Activated T-cell treated with anti-CD3 and anti-CD28 coated beads for 24 hours (primary cell): ENCODE data around the gene SRP68.
A peak's percentile ranks its signal among the peaks of the same experiment; 100 is the strongest.

ENCODE experiments used
- DNase-seq: peaks from one replicate; pipeline ENCODE4 v3.0.0-alpha.2; 2020; ENCODE audit warnings: low read depth

SRP68 gene

DNA sequence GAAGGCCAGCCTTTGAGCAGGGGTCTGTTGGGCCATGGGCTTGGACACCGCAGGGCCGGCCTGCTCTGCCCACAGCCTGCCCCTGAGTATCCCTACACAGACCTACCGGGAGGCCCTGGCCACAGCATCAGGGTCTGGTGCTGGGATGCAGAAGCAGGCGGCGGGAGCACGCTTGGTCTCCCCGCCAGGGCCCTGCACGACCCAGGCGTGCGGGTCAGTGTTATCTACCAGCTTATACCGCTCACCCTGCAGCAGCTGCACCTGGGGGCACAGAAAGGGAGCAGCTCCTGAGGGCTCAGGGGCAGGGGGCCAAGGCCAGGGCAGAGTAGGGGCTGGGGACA is 54.0 kb downstream of the SRP68 start:
- DNase-seq: no peak

DNA sequence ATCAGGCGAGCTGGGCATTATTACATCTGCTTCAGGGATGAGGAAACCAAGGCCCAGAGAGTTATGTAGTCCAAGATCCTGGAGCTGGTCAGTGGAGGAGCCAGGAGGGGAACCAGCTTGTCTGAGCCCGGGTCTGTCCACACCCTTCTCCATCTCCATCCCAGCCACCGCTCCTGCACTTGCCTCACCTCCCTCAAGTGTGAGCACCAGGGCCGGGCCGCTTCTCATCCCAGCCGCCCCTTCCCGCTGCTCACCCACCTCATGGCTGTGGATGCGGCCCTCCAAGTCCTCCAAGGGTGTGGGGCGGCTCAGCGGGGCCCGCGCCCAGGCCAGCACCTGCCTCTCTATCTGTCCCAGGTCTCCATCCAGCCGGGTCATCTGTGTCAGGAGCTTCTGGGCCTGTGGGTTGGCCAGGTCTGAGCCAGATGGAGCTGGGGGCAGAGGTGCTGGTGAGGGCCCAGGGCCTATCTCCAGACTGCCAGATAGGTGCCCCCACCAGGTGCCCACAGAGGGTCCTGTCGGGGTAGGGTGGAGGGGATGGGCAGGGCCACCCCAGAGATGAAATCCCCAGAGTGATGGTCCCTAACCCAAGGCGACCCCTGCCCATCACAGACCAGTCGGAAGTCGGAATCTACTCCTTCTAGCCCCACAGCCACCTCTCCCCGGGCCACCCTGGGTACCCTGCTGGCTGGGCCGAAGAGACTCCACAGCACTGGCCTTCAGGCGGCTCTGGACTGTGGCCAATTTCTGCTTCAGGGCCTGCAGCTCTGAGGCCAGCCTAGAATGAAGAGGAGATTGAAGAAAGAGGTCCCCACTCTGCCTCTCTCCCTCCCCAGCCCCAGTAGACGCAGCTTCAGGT is 54.6 kb downstream of the SRP68 start:
- DNase-seq: no peak

DNA sequence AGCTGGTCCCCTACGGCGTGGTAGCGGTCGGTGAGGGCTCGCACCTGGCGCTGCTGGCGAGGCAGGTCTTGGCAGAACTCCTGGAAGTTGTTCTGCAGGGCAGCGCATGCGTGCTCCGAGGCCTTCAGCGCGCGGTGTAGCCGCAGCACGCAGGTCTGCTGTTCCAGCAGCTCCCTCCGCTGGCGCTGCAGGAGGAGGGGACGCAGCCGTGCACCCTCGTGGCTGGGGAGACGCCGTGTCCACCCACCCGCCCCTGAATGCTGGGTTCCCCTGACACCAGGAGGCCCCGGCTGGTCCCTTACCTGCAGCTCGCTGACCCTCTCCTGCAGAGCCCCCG is 57.4 kb downstream of the SRP68 start:
- no peak for DNase-seq

DNA sequence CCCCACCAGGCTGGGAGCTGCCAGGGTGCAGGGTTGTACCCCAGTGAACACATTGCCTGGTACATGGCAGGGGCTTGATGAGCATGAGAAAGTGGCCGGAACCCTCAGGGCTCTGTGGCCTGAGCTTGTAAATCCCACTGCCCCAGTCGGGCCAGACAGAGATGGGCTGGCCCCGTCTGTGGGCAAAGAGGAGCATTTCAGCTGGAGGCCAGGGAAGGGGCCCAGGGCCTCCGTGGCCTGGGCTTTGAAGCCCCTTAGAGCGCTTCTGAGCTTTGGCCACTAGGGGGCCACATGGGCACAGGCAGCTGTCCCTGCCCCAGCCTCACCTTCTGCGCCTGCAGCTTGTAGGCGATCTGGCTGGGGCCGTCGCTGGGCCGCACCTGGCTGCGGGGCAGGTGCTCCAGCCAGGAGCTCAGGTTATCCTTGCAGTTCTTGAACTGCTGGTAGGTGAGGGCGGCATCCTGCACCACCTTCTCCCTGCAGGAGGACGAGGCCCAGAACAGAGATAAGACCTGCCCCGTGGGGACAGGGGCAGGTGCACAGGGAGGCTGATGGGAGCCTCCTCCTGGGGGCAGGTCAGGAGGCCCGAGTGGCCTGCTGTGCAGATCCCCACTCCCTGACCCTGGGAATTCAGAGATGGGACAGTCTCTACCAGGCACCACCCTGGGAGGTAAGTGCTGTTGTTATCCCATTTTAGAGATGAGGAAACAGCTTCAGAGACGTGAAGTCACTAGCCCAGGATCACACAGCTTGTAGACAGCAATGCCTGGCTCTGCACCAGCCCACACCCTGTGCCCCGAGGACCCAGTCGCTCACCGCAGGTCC is 58.0 kb downstream of the SRP68 start:
- peak; percentile 71 for DNase-seq

DNA sequence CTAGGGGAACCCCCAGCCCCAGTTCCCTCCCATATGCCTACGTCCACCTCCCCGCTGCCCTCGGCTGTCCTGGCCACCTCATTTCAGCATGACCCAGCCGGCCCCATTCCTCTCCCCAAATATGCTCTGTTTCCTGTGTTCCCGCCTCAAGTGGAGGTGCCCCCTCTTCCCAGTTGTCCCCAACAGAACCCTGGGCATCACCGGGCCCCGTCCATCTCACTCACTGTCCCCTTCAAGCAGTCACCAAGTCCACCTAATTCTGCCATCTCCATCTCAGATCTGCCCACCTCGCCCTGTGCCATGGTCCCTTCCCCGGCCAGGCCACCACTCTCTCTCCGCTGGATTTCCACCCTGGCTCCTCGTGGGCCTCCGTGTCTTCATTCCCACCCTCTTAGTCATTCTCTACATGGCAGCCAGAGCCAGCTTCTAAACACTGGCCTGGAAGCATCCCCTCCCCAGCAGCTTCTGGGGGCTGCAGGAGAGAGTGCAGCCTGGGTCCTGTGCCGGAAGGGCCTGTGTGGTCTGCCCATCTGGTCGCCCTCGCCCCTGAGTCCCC is 58.9 kb downstream of the SRP68 start:
- no peak for DNase-seq

DNA sequence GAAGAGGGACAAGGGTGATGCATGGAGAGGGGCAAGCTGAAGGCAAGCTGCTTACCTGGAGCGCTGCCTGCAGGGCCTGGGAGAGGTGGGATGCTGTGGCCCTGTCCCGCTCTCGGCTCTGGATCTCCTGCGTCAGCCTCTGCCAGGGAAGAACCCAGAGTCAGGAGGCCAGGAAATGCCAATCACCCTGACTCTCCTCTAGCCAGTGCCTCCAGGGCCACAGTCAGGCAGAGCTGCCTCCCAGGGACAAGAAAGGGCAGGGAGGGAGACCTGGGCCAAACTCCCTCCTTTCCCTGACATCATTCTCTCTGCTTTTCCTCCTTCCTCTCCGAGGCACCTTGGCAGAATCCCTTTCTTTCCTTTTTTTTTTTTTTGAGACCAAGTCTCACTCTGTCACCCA is 60.4 kb downstream of the SRP68 start:
- DNase-seq: no peak

DNA sequence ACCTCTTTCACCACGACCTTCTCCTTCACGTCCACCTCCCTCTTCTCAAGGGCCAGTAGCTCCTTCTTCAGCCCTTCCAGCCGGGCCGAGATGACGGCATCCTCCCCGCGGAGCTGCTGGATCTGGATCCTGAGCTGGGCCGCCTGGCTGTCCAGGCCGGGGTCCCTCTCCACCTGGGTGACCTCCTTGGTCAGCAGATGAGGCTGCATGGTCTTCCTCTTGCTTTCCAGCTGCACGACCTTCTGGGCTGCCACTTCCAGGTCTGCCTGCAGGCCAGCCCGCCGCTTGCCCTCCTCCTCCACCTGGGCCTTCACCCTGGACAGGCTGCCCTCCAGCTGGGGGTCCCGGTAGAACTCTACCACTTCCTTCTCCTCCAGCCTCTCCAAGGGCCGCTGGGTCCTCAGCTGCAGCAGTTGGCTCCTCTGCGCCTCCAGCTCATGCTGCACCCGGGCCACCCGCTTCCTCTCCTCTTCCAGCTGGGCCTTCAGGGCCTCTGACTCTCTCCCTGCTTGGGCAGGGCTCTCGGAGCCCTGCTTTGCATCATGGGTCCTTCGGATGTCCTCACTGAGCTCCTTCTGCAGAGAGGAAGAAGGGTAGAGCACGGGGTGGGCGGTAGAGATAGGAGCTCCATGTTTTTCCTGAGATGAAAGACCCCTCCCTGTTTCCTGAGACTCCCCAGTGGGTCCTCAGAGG is 62.2 kb downstream of the SRP68 start:
- DNase-seq: no peak

DNA sequence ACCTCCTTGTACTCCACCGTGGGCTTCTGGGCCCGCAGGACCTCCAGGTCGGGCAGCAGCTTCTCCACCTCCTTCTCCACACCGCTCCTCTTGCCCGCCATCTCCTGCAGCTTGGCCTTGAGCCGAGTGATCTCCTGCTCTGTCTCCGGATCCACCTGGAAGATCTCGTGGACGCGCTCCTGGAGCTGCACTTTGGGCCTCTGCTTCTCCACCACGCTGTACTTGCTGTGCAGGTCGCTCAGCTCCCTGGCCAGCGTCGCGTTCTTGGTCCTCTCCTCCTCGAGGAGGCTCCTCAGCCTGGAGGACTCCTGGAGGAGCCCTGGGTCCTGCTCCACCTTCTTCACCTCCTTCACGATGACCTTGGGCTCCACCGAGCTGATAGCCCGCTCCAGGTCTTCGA is 62.9 kb downstream of the SRP68 start:
- no peak for DNase-seq

DNA sequence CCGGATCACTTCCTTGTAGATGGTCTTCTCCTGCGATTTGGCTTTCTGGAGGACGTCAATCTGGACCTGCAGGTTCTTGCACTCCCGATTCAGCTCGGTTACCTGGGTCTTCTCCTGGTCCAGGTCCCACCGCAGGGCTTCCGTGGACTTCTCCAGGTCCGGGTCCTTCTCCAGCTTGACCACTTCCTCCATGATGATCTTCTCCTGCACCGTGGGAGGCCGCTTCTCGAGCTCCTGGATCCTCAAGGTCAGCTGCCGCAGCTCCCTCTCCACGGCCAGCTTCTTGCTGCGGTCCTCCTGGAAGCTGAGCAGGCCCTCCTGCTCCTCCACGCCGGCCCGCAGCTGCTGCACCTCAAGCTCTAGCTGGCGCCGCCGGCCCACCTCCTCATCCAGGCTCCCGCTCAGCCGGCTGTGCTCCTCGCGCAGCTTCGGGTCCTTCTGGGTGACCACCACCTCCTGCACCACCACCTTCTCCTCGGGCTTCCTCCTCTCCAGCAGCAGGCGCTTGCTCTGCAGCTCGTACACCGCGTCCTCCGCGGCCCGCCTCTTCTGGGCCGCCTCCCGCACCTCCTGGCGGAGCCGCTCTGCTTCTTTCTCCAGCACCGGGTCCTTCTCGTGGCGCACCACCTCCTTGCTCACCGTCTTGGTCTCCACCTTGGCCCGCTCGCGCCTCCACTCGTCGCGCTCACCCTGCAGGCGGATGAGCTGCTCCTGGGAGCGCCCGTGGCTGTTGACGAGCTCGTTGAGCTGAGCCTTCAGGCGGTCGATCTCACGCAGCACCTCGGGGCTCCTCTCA is 63.5 kb downstream of the SRP68 start:
- DNase-seq: no peak

DNA sequence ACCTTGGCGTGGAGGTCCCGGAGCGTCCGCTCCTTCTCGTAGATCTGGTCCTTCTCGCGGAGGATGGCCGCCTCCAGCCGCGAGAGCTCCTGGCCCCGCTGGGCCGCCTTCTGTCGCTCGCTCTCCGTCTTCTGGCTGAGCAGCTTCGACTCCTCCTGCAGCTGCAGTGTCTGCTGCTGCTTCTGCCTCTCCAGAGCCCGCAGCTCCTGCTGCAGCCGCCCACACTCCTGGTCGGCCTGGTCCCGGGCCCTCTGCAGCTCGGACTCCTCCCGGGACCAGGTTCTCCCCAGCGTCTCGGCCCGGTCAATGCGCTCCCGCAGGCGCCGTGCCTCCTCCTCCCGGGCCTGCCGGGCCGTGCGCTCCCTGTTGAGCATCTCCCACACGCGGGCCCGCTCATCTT is 64.1 kb downstream of the SRP68 start:
- no peak for DNase-seq

DNA sequence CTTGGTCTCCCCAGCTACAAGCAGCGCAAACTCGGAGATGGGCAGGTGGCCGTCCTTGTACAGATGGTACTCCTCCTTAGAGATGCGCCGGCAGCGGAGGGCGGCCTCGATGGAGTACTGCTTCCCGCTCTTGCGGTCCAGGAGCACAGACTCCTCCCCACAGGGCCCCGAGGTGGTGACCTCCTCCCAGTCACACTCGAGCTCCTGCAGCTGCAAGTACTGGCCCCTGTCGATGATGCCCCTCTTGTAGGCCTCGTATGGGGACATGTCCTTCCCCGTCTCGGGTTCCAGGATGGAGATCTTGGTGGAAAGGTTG is 64.5 kb downstream of the SRP68 start:
- no peak for DNase-seq

DNA sequence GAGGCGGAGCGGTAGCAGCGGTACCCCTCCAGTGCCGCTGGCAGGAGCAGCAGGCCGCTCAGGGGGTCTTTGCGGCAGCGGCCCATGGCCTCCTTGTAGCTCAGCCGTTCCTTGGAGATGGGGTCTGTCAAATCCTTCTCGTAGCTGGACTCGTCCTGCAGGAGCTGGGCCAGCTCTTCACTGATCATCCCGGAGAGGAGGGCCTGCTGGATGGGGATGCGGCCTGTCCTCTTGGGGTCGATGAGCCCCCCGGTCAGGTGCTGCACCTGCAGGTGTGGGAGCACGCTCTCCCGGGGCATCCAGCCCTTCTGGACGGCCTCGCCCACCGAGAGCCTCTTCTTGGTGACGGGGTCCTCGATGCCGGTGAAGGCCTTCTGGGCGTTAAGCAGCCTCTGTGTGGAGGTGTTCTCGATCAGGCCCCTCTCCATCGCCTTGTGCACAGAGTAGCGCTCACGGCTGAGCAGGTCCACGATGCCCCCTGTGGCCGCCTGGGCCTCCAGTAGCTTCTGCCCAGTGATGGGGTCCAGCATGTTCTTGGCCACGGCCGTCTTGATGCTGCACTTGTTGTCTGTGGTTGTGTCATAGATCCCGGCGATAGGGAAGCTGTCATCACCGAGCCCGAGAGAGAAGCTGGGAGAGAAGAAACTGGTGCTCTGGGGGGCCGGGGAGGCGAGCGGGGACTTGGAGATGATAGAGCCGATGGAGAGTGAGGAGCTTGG is 65.0 kb downstream of the SRP68 start:
- DNase-seq: no peak

DNA sequence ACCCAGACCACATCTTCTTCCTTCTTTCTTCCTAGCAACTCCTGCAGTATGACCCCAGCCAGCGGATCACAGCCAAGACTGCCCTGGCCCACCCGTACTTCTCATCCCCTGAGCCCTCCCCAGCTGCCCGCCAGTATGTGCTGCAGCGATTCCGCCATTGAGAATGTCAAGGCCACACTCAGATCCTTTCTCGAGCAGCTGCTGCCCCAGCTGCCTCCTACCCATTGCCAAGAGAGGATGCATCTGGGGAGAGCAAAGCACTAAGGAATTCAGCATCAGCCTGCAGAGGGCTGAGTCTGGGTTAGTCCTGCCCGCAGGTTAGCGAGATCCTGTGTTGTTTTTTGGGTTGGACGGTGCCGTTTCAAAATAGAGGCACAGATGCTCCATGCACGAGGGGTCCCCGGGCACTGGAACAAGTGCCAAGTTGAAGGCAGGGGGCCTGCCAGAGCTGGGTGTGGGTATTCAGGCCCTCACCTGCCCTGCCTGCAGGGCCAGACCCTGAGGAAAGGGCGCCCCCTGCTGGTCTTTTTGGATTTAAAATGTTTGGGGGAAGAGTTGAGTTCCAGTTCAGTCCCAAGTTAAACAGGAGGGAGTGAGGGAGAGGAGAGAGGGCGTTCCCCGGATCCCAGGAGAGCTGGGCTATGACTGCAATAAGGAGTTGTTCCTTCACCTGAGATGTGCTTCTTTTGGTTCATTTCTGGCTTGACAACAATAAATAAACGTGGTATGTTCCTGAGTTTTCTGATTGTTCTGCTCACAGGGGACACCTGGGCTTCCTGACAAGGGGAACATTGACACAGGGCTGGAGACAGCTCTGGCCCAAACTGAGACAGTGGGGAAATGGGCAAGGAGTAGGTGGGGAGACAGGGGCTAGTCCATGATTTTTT is 66.8 kb downstream of the SRP68 start:
- DNase-seq: peak; percentile 70

DNA sequence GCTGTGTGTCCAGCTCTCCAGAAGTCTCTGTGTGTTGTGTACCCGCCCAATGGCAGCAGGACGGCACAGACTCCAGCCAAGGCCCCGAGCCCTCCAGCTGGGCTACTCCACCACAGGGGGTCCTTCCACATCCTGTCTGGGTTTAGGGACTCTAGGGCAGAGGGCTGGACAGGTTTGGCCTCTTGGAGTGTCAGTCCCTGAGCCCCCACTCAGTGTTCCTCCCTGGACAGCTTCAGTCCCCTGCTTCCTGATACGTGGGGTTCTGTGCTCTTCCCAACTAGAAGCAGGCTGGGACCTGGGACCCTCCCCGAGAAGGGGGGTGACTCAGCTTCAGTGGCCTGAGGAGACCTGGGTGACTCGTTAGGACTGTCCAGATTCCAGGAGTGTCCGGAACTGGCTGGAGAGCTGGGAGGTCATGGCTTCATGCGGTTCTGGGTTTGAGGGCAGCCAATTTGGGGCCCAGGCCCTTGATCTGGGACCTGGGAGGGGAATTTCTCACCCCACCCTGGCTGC is 67.5 kb downstream of the SRP68 start:
- no peak for DNase-seq

DNA sequence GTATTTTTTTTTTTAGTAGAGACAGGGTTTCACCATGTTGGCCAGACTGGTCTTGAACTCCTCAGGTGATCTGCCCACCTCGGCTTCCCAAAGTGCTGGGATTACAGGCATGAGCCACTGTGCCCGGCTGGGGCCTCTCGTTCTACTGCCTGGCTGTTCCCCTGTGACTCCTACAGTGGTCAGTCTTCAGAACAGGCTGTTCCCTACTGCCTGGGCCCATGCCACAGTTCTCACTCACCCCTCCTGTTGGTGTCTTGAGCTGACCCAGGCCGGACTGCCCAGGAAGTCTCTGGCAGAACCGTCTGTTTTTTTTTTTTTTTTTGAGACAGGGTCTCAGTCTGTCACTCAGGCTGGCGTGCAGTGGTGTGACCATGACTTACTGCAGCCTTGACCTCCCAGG is 68.4 kb downstream of the SRP68 start:
- DNase-seq: no peak

DNA sequence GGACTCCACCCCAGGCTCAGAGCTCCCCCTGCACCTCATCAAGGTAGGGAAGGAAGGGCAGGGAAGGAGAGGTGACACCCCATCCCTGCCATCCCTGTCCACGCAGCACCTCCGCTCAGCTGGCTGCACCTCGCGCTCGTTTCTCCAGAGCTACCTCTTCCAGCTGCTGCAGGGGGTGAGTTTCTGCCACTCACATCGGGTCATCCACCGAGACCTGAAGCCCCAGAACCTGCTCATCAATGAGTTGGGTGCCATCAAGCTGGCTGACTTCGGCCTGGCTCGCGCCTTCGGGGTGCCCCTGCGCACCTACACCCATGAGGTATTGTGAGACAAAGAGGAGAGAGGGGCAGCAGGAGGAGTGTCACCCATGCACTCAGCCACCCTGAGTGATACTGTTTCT is 70.2 kb downstream of the SRP68 start:
- no peak for DNase-seq

DNA sequence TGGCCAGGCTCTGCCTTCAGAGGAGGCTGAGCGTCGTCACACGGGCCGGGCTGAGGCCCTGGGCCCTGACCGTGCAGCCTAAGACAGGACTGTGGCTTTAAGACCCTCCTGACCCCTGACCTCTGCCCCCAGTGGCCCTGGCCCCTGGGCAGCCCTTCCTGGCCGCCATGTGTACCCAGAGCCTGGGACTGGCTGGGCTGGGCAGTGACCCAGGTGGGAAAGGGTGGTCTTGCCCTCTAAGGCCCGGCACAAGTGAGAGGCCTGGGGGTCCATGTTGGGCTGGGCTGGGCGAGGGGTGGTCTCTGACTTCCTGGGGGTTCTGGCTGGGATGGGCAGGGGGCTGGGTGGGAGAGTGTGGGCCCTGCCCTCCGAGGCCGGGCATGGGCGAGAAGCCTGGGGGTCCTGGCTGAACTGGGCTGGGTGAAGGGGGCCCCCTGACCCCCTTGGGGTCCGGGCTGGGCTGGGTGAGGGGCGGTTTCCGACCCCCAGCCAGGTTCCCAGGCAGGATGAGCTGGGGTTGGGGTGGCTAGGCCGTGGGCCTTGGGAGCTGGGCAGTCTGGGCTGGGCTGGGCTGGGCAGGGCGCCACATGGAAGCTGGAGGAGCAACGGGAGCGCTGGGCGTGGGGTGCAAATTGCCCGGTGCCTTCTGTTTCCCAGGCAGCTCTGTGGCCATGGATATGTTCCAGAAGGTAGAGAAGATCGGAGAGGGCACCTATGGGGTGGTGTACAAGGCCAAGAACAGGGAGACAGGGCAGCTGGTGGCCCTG is 71.4 kb downstream of the SRP68 start, which contains the start of gene CDK3:
Gene CDK3, plus strand, starts transcription at position 101 of the 767 bp plus-strand sequence. Its CDS starts 571 bp downstream, at position 672.
- no peak for DNase-seq

DNA sequence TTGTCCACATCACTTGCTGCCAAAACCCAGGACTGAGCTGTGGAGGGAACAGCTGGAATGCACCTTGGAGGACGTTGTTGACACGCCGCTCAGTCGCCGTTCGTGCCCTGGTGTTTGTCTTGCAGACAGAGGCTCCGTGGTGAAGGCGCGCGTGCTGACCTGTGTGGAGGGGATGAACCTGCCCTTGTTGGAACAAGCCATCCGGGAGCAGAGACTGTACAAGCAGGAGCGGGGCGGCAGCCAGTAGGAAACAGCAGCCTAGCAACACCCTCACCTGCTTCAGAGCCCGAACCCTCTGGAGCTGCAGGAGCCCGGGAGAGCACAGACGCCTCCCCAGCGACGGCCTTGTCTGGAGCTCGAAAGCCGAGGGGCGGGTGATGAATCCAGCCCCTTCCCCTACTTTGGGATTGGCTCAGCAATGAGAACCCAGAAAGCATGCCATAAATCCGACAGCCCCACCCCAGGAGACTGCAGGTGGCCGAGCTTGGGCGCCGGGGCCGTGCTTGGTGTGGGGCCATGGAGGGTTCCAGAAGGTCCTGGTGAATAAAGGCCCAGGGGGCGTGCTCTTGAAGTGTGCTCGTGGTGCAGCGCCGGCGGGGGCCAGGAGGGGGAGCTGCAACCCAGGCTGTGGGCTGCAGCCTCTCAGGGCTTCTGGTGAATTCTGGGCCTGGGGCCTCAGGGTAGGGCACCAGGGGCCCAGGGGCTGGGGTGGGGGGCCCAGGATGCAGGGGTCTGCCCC is 72.1 kb downstream of the SRP68 start:
- DNase-seq: peak; percentile 47
